SK-N-SH (cell line): ENCODE results near the gene PRKCI. TPM values are rescaled to one million over a fixed set of nuclear protein-coding genes. Genes with fewer than 3 reads are reported as not detected.

Experiments
- CTCF ChIA-PET: fragments of 300-600, 350-600 bp; formaldehyde crosslinking; extraction: SDS; loops from one replicate; lab custom pipeline; 2021; lab: Yijun Ruan, JAX
- POLR2A ChIA-PET: fragments of 350-600 bp; sonication (Branson Sonifier 250); formaldehyde crosslinking; extraction: SDS; loops from one replicate; lab custom pipeline; 2020; ENCODE audit warnings: antibody characterized with exemption, inconsistent platforms; lab: Yijun Ruan, JAX
- DNase-seq: peaks from one replicate; pipeline ENCODE4 v3.0.0; 2012
- H2AFZ ChIP-seq: fragments of 200-600 bp; sonication (generic); 2 replicates; pipeline ENCODE4 v1.8.1; 2016; ENCODE audit warnings: antibody characterized with exemption, mild to moderate bottlenecking, low read depth
- H3F3A ChIP-seq: fragments of 200-600 bp; sonication (generic); replicated peaks from 2 replicates; pipeline ENCODE3; 2016; ENCODE audit warnings: antibody characterized with exemption, mild to moderate bottlenecking; ENCODE audit not compliant: insufficient read depth
- H3K27ac ChIP-seq, 2 experiments: fragments of 200-500 bp in 1 of 2; fragments of 200-600 bp in 1 of 2; sonication (Bioruptor generic) in 1 of 2; sonication (generic), shearing (Covaris generic) in 1 of 2; 2 replicates each; pipeline versions ENCODE4 v1.5.1 to v1.6.1; 2014 to 2016; ENCODE audit warnings: low read depth in 2 of 2, inconsistent platforms in 1 of 2, low read length in 1 of 2, mild to moderate bottlenecking in 1 of 2, mixed read lengths in 1 of 2
- H3K27me3 ChIP-seq: fragments of 200-600 bp; sonication (generic), shearing (Covaris generic); 2 replicates; pipeline ENCODE4 v1.6.1; 2016; ENCODE audit warnings: mixed run types; ENCODE audit not compliant: insufficient read depth
- H3K36me3 ChIP-seq, 2 experiments: fragments of 200-500 bp in 1 of 2; fragments of 200-600 bp in 1 of 2; sonication (Bioruptor generic) in 1 of 2; sonication (generic) in 1 of 2; replicated peaks in 1 of 2; 2 replicates each; pipeline versions ENCODE3 to v1.5.1; 2014 to 2016; ENCODE audit warnings: low read length in 1 of 2, mild to moderate bottlenecking in 1 of 2; ENCODE audit not compliant: insufficient read depth in 2 of 2, control insufficient read depth in 1 of 2
- H3K4me1 ChIP-seq, 2 experiments: fragments of 200-500 bp in 1 of 2; fragments of 200-600 bp in 1 of 2; sonication (Bioruptor generic) in 1 of 2; sonication (generic), shearing (Covaris generic) in 1 of 2; 2 replicates each; pipeline versions ENCODE4 v1.5.1 to v1.6.1; 2014 to 2016; ENCODE audit warnings: low read depth in 1 of 2, low read length in 1 of 2, mixed run types in 1 of 2; ENCODE audit not compliant: insufficient read depth in 2 of 2, control insufficient read depth in 1 of 2
- H3K4me2 ChIP-seq: fragments of 200-600 bp; sonication (generic), shearing (Covaris generic); 2 replicates; pipeline ENCODE4 v1.6.1; 2017; ENCODE audit warnings: mixed run types
- H3K4me3 ChIP-seq, 2 experiments: fragments of 200-500 bp in 1 of 2; fragments of 200-600 bp in 1 of 2; sonication (Bioruptor generic) in 1 of 2; sonication (generic), shearing (Covaris generic) in 1 of 2; 2 replicates each; pipeline versions ENCODE4 v1.5.1 to v1.8.1; 2014 to 2016; ENCODE audit warnings: low read depth in 2 of 2, inconsistent platforms in 1 of 2, low read length in 1 of 2, mild to moderate bottlenecking in 1 of 2, mixed read lengths in 1 of 2, moderate library complexity in 1 of 2
- H3K79me2 ChIP-seq: fragments of 200-600 bp; sonication (generic); 2 replicates; pipeline ENCODE4 v1.8.1; 2017; ENCODE audit warnings: mild to moderate bottlenecking; ENCODE audit not compliant: insufficient read depth
- H3K9ac ChIP-seq: fragments of 200-600 bp; sonication (generic); 2 replicates; pipeline ENCODE4 v1.6.1; 2017; ENCODE audit warnings: mixed run types
- H3K9me2 ChIP-seq: fragments of 200-600 bp; sonication (generic); 2 replicates; pipeline ENCODE4 v1.6.1; 2017; ENCODE audit warnings: mixed run types
- H3K9me3 ChIP-seq: fragments of 200-600 bp; sonication (generic); 2 replicates; pipeline ENCODE4 v1.6.1; 2017; ENCODE audit warnings: mixed run types, mild to moderate bottlenecking, moderate library complexity
- H4K20me1 ChIP-seq: fragments of 200-600 bp; sonication (generic); 2 replicates; pipeline ENCODE4 v1.6.1; 2017; ENCODE audit warnings: mild to moderate bottlenecking, mixed run types; ENCODE audit not compliant: insufficient read depth
- CHD2 ChIP-seq: fragments of 150-350 bp; IDR thresholded peaks from 2 replicates; pipeline ENCODE4 v1.6.1; 2018; ENCODE audit warnings: low read length; ENCODE audit not compliant: partially characterized antibody
- ELF1 ChIP-seq: IDR thresholded peaks from 2 replicates; pipeline ENCODE4 v1.4.0; 2012
- EP300 ChIP-seq, 2 experiments: IDR thresholded peaks; 2 replicates each; pipeline versions ENCODE4 v1.4.0 to v1.6.1; 2012; ENCODE audit warnings: borderline replicate concordance in 1 of 2, low read depth in 1 of 2, low read length in 1 of 2
- EZH2phosphoT487 ChIP-seq: fragments of 200-600 bp; sonication (generic); IDR thresholded peaks from 2 replicates; pipeline ENCODE4 v1.6.1; 2017; ENCODE audit warnings: low read depth, mixed run types, mild to moderate bottlenecking, antibody characterized with exemption, moderate library complexity, borderline replicate concordance
- GABPA ChIP-seq: IDR thresholded peaks from 2 replicates; pipeline ENCODE4 v1.4.0; 2012; ENCODE audit warnings: low read depth, mild to moderate bottlenecking
- GATA2 ChIP-seq: sonication (generic); formaldehyde crosslinking; IDR thresholded peaks from 2 replicates; pipeline ENCODE4 v1.5.0; 2020; ENCODE audit warnings: mild to moderate bottlenecking, missing genetic modification reagents
- IRF3 ChIP-seq: fragments of 150-350 bp; IDR thresholded peaks from 2 replicates; pipeline ENCODE4 v1.6.1; 2016; ENCODE audit warnings: mild to moderate bottlenecking, low read depth, low read length
- MAX ChIP-seq: IDR thresholded peaks from 2 replicates; pipeline ENCODE4 v1.4.0; 2012; ENCODE audit warnings: low read depth
- MEF2A ChIP-seq: IDR thresholded peaks from 2 replicates; pipeline ENCODE4 v1.4.0; 2012; ENCODE audit warnings: low read depth, borderline replicate concordance
- NRF1 ChIP-seq: IDR thresholded peaks from 2 replicates; pipeline ENCODE4 v1.6.1; 2012; ENCODE audit warnings: low read depth, mild to moderate bottlenecking, low read length
- PBX3 ChIP-seq: IDR thresholded peaks from 2 replicates; pipeline ENCODE4; 2012
- POLR2AphosphoS5 ChIP-seq: IDR thresholded peaks from 2 replicates; pipeline ENCODE4 v1.6.1; 2012; ENCODE audit warnings: low read depth, low read length
- RAD21 ChIP-seq: IDR thresholded peaks from 2 replicates; pipeline ENCODE4 v1.6.1; 2012; ENCODE audit warnings: mild to moderate bottlenecking, low read length
- RFX5 ChIP-seq: IDR thresholded peaks from 2 replicates; pipeline ENCODE4 v1.6.1; 2012; ENCODE audit warnings: mild to moderate bottlenecking, improper control_type of control experiment, low read length
- RXRA ChIP-seq: IDR thresholded peaks from 2 replicates; pipeline ENCODE4 v1.4.0; 2012; ENCODE audit warnings: low read depth, mild to moderate bottlenecking, borderline replicate concordance
- SIN3A ChIP-seq: IDR thresholded peaks from 2 replicates; pipeline ENCODE4 v1.6.1; 2012; ENCODE audit warnings: low read depth, mild to moderate bottlenecking, low read length, moderate library complexity, borderline replicate concordance
- SMC3 ChIP-seq: IDR thresholded peaks from 2 replicates; pipeline ENCODE4 v1.6.1; 2012; ENCODE audit warnings: low read depth, low read length, improper control_type of control experiment
- TAF1 ChIP-seq: IDR thresholded peaks from 2 replicates; pipeline ENCODE4 v1.6.1; 2012; ENCODE audit warnings: low read depth, mild to moderate bottlenecking, low read length, moderate library complexity, borderline replicate concordance
- YY1 ChIP-seq: IDR thresholded peaks from 2 replicates; pipeline ENCODE4 v1.4.0; 2012; ENCODE audit warnings: low read depth, mild to moderate bottlenecking
- WGBS: methylation state at CpG from one replicate; pipeline ENCODE4 v1.1.6; 2017; ENCODE audit warnings: low lambda C conversion rate; 5-methylcytosine and 5-hydroxymethylcytosine counted together
- polyA plus RNA-seq, 3 experiments: library from polyadenylated mRNA; depleted of rRNA; stranded (reverse); fragments of >200 nt; gene quantifications; 2 replicates each; pipeline ENCODE4 v1.2.3, GENCODE V29; 2012
- TF ChIP-seq, protein P1 (sequence below): IDR thresholded peaks from 2 replicates; pipeline ENCODE4 v1.4.0; 2012; ENCODE audit warnings: low read depth, borderline replicate concordance

Gene PRKCI
- polyA plus RNA-seq, 1 of the 3 experiments (the other 2 are of a cell fraction), result 10.1 TPM

DNA sequence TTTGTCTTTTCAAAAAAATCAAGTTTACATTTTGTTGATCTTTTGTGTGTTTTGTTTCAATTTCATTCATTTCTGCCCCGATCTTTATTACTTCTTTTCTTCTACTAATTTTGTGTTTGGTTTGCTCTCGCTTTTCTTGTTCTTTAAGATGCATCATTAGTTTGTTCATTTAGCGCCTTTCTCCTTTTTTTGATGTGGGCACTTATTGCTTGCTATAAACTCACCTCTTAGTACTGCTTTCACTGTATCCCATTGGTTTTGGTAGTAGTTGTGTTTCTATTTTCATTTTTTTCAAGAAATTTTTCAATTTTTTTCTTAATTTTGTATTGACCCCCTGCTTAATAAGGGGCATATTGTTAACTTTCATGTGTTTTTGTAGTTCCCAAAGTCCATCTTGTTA, 34.4 kb downstream of the PRKCI start:
- H3F3A ChIP-seq, result peaks cover 4% of the 10 kb centered on the region
- H4K20me1 ChIP-seq, result no peaks in the 10 kb centered on the region
- no peak overlapping the region for H3K4me3 ChIP-seq
- H3K4me2 ChIP-seq, result no peak overlapping the region
- no peak overlapping the region for H3K9ac ChIP-seq
- 99% methylated on average over 3 of the region's 3 CpGs for WGBS
- H3K4me1 ChIP-seq, result no peaks in the 10 kb centered on the region
- H3K9me3 ChIP-seq, result 0 out of 2 replicates have a peak, but pooled peaks cover 10% of the 10 kb centered on the region
- H3K79me2 ChIP-seq, result peaks cover 32% of the 10 kb centered on the region
- ChIA-PET CTCF (no interaction called here), POLR2A (no interaction called here)
- H3K36me3 ChIP-seq, result peaks cover 0 to 20% of the 10 kb centered on the region in 2 experiments
- no peak for DNase-seq
- H2AFZ ChIP-seq, result no peak overlapping the region
- no peak overlapping the region for H3K27ac ChIP-seq
- TF ChIP-seq SMC3 (no peak), MAX (no peak), EP300 (IDR thresholded peaks at IDR 0.05; ENCODE audit: borderline replicate concordance in 1 of 2, low read depth in 1 of 2, low read length in 1 of 2) (no peak), GATA2 (no peak), TAF1 (no peak), YY1 (no peak), PBX3 (no peak), CHD2 (no peak), RXRA (no peak), IRF3 (no peak), EZH2phosphoT487 (no peak), NRF1 (no peak), RAD21 (no peak)
- TF ChIP-seq, protein P1, sequence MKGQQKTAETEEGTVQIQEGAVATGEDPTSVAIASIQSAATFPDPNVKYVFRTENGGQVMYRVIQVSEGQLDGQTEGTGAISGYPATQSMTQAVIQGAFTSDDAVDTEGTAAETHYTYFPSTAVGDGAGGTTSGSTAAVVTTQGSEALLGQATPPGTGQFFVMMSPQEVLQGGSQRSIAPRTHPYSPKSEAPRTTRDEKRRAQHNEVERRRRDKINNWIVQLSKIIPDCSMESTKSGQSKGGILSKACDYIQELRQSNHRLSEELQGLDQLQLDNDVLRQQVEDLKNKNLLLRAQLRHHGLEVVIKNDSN, result no peak
- H3K27me3 ChIP-seq, result no peaks in the 10 kb centered on the region
- H3K9me2 ChIP-seq, result no peaks in the 10 kb centered on the region

DNA sequence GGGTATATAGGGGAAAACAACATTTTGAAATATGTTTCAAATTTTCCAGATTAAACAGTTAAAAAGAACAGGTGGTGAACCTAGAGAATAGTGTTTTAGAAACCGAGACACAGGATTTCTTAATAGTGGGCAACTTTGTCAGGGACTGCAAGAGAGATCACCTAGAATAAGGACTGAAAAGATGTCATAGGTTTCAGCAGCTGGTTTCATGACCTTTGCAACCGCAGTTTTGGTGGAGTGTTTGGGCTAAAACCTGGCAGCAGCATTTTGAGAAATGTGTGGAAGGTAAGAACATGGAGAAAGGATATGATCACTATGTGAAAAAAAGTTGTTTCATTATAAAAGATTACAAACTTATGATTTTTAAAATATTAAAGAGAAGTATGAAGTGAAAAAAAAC, 34.9 kb downstream of the PRKCI start:
- H3K27ac ChIP-seq, result no peak overlapping the region
- peaks cover 4% of the 10 kb centered on the region for H3F3A ChIP-seq
- H3K9me2 ChIP-seq, result no peaks in the 10 kb centered on the region
- TF ChIP-seq RFX5 (no peak), RXRA (no peak), ELF1 (no peak), SIN3A (no peak), POLR2AphosphoS5 (no peak), MAX (no peak), TAF1 (no peak), EP300 (IDR thresholded peaks at IDR 0.05; ENCODE audit: borderline replicate concordance in 1 of 2, low read depth in 1 of 2, low read length in 1 of 2) (no peak), MEF2A (no peak), PBX3 (no peak), GABPA (no peak), CHD2 (no peak)
- TF ChIP-seq, protein P1, result no peak
- no peaks in the 10 kb centered on the region for H3K4me1 ChIP-seq
- 93% methylated on average over 2 of the region's 2 CpGs for WGBS
- no peak overlapping the region for H3K4me3 ChIP-seq
- no peak overlapping the region for H2AFZ ChIP-seq
- H3K4me2 ChIP-seq, result no peak overlapping the region
- no peaks in the 10 kb centered on the region for H3K27me3 ChIP-seq
- H4K20me1 ChIP-seq, result no peaks in the 10 kb centered on the region
- 0 out of 2 replicates have a peak, but pooled peaks cover 10% of the 10 kb centered on the region for H3K9me3 ChIP-seq
- peaks cover 0 to 23% of the 10 kb centered on the region in 2 experiments for H3K36me3 ChIP-seq
- ChIA-PET POLR2A (no interaction called here), CTCF (no interaction called here)
- DNase-seq, result no peak
- no peak overlapping the region for H3K9ac ChIP-seq
- peaks cover 32% of the 10 kb centered on the region for H3K79me2 ChIP-seq
